HL-60 (cell line): Measurements from ENCODE around the gene LMBR1.

ENCODE experiments used
- CTCF ChIP-seq: IDR thresholded peaks from one replicate; pipeline ENCODE4 v1.5.1; 2011; ENCODE audit warnings: low read length, control low read depth, inconsistent platforms; ENCODE audit not compliant: insufficient read depth
- GABPA ChIP-seq: IDR thresholded peaks from 2 replicates; pipeline ENCODE4 v1.6.1; 2012; ENCODE audit warnings: low read depth
- POLR2AphosphoS5 ChIP-seq: IDR thresholded peaks from 2 replicates; pipeline ENCODE4 v1.6.1; 2012; ENCODE audit warnings: low read depth
- TF ChIP-seq, protein P1 (sequence below): IDR thresholded peaks from 2 replicates; pipeline ENCODE4 v1.6.1; 2012; ENCODE audit warnings: low read depth; ENCODE audit not compliant: insufficient replicate concordance

DNA sequence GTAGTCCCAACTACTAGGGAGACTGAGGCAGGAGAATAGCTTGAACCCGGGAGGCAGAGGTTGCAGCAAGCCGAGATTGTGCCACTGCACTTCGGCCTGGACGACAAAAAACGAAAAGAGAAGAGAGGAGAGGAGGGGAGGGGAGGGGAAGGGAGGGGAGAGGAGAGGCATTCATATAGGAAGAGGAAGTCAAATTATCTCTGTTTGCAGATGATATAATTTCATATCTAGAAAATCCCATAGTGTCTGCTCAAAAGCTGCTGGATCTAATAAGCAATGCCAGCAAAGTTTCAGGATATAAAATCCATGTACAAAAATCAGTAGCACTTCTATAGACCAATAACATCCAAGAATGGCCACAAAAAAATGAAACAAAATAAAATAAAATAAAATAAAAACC, 120.3 kb downstream of the LMBR1 start:
- no peak for TF ChIP-seq CTCF
- TF ChIP-seq GABPA, result no peak
- TF ChIP-seq POLR2AphosphoS5, result no peak
- TF ChIP-seq, protein P1, sequence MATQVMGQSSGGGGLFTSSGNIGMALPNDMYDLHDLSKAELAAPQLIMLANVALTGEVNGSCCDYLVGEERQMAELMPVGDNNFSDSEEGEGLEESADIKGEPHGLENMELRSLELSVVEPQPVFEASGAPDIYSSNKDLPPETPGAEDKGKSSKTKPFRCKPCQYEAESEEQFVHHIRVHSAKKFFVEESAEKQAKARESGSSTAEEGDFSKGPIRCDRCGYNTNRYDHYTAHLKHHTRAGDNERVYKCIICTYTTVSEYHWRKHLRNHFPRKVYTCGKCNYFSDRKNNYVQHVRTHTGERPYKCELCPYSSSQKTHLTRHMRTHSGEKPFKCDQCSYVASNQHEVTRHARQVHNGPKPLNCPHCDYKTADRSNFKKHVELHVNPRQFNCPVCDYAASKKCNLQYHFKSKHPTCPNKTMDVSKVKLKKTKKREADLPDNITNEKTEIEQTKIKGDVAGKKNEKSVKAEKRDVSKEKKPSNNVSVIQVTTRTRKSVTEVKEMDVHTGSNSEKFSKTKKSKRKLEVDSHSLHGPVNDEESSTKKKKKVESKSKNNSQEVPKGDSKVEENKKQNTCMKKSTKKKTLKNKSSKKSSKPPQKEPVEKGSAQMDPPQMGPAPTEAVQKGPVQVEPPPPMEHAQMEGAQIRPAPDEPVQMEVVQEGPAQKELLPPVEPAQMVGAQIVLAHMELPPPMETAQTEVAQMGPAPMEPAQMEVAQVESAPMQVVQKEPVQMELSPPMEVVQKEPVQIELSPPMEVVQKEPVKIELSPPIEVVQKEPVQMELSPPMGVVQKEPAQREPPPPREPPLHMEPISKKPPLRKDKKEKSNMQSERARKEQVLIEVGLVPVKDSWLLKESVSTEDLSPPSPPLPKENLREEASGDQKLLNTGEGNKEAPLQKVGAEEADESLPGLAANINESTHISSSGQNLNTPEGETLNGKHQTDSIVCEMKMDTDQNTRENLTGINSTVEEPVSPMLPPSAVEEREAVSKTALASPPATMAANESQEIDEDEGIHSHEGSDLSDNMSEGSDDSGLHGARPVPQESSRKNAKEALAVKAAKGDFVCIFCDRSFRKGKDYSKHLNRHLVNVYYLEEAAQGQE, result no peak
